Measurements from ENCODE around the gene KLHL14.

DNA sequence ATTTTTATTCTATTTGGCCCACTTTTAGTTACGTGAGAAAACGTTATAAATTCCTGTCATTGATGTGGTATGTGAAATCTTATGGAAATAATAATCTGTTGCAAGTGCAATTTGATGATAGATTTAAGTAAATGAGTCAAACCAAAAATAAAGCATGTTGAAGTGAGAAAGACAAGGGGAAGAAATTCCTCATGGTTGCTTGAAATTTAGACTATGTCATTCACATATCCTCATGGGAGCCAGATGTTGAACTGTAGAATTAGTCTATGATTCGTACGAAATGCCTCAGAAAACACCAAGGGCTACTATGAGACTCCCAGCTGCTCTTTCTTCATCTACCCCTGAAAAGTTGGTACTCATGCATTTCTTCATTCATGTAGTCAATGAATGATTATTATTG is 55.7 kb downstream of the KLHL14 start:
- no peak for TF ChIP-seq TCF7 (IDR thresholded peaks at IDR 0.05; ENCODE audit: borderline replicate concordance)
- TF ChIP-seq, protein P1, sequence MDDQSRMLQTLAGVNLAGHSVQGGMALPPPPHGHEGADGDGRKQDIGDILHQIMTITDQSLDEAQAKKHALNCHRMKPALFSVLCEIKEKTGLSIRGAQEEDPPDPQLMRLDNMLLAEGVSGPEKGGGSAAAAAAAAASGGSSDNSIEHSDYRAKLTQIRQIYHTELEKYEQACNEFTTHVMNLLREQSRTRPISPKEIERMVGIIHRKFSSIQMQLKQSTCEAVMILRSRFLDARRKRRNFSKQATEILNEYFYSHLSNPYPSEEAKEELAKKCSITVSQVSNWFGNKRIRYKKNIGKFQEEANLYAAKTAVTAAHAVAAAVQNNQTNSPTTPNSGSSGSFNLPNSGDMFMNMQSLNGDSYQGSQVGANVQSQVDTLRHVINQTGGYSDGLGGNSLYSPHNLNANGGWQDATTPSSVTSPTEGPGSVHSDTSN (IDR thresholded peaks at IDR 0.05; ENCODE audit: insufficient replicate concordance, low read depth, low read length) = no peak
- TF ChIP-seq, protein P2, sequence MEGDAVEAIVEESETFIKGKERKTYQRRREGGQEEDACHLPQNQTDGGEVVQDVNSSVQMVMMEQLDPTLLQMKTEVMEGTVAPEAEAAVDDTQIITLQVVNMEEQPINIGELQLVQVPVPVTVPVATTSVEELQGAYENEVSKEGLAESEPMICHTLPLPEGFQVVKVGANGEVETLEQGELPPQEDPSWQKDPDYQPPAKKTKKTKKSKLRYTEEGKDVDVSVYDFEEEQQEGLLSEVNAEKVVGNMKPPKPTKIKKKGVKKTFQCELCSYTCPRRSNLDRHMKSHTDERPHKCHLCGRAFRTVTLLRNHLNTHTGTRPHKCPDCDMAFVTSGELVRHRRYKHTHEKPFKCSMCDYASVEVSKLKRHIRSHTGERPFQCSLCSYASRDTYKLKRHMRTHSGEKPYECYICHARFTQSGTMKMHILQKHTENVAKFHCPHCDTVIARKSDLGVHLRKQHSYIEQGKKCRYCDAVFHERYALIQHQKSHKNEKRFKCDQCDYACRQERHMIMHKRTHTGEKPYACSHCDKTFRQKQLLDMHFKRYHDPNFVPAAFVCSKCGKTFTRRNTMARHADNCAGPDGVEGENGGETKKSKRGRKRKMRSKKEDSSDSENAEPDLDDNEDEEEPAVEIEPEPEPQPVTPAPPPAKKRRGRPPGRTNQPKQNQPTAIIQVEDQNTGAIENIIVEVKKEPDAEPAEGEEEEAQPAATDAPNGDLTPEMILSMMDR (IDR thresholded peaks at IDR 0.05 in 2 of 3, conservative IDR thresholded peaks at IDR 0.05 in 1 of 3; ENCODE audit: control insufficient read depth in 2 of 3, extremely low read depth in 1 of 3, insufficient read depth in 1 of 3, low read depth in 3 of 3, low read length in 3 of 3) = no peak
- TF ChIP-seq NFYB (IDR thresholded peaks at IDR 0.05; ENCODE audit: insufficient read depth, low read depth, low read length) = no peak
- TF ChIP-seq EZH2 (IDR thresholded peaks at IDR 0.05; ENCODE audit: borderline replicate concordance, control insufficient read depth, low read depth, low read length) = no peak
- no peak for TF ChIP-seq CHD2 (IDR thresholded peaks at IDR 0.05; ENCODE audit: borderline replicate concordance, low read depth, low read length)
- no peak for TF ChIP-seq JUNB (IDR thresholded peaks at IDR 0.05)
- TF ChIP-seq, protein P3, sequence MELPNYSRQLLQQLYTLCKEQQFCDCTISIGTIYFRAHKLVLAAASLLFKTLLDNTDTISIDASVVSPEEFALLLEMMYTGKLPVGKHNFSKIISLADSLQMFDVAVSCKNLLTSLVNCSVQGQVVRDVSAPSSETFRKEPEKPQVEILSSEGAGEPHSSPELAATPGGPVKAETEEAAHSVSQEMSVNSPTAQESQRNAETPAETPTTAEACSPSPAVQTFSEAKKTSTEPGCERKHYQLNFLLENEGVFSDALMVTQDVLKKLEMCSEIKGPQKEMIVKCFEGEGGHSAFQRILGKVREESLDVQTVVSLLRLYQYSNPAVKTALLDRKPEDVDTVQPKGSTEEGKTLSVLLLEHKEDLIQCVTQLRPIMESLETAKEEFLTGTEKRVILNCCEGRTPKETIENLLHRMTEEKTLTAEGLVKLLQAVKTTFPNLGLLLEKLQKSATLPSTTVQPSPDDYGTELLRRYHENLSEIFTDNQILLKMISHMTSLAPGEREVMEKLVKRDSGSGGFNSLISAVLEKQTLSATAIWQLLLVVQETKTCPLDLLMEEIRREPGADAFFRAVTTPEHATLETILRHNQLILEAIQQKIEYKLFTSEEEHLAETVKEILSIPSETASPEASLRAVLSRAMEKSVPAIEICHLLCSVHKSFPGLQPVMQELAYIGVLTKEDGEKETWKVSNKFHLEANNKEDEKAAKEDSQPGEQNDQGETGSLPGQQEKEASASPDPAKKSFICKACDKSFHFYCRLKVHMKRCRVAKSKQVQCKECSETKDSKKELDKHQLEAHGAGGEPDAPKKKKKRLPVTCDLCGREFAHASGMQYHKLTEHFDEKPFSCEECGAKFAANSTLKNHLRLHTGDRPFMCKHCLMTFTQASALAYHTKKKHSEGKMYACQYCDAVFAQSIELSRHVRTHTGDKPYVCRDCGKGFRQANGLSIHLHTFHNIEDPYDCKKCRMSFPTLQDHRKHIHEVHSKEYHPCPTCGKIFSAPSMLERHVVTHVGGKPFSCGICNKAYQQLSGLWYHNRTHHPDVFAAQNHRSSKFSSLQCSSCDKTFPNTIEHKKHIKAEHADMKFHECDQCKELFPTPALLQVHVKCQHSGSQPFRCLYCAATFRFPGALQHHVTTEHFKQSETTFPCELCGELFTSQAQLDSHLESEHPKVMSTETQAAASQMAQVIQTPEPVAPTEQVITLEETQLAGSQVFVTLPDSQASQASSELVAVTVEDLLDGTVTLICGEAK (IDR thresholded peaks at IDR 0.05; ENCODE audit: borderline replicate concordance) = no peak
- TF ChIP-seq SP1 (IDR thresholded peaks at IDR 0.05; ENCODE audit: low read depth, low read length) = no peak
- TF ChIP-seq, protein P4, sequence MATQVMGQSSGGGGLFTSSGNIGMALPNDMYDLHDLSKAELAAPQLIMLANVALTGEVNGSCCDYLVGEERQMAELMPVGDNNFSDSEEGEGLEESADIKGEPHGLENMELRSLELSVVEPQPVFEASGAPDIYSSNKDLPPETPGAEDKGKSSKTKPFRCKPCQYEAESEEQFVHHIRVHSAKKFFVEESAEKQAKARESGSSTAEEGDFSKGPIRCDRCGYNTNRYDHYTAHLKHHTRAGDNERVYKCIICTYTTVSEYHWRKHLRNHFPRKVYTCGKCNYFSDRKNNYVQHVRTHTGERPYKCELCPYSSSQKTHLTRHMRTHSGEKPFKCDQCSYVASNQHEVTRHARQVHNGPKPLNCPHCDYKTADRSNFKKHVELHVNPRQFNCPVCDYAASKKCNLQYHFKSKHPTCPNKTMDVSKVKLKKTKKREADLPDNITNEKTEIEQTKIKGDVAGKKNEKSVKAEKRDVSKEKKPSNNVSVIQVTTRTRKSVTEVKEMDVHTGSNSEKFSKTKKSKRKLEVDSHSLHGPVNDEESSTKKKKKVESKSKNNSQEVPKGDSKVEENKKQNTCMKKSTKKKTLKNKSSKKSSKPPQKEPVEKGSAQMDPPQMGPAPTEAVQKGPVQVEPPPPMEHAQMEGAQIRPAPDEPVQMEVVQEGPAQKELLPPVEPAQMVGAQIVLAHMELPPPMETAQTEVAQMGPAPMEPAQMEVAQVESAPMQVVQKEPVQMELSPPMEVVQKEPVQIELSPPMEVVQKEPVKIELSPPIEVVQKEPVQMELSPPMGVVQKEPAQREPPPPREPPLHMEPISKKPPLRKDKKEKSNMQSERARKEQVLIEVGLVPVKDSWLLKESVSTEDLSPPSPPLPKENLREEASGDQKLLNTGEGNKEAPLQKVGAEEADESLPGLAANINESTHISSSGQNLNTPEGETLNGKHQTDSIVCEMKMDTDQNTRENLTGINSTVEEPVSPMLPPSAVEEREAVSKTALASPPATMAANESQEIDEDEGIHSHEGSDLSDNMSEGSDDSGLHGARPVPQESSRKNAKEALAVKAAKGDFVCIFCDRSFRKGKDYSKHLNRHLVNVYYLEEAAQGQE (IDR thresholded peaks at IDR 0.05; ENCODE audit: low read depth, low read length) = no peak

All from GM12878 (cell line).